ENCODE results near the gene ZNF506.

The ZNF506 gene

GRCh38 chr19:19849056-19849455 is 27.5 kb upstream of the ZNF506 start:
- Histone ChIP-seq H3K79me2 (ENCODE audit: insufficient read depth, low read length) (no peaks in the 10 kb centered on the region), H3K4me2 (ENCODE audit: low read depth, low read length, poor library complexity, severe bottlenecking) (no peak overlapping the region), H2AFZ (ENCODE audit: low read length) (no peak overlapping the region), H3K9ac (ENCODE audit: low read depth, low read length, poor library complexity, severe bottlenecking) (no peak overlapping the region), H3K36me3 (ENCODE audit: insufficient read depth, low read length) (no peaks in the 10 kb centered on the region), H3K4me1 (ENCODE audit: insufficient read depth, low read length, poor library complexity, severe bottlenecking) (no peaks in the 10 kb centered on the region), H3K9me3 (ENCODE audit: insufficient read depth, low read depth, low read length) (no peaks in the 10 kb centered on the region; the same call in 1 of the 2 replicates), H3K4me3 (ENCODE audit: low read length, poor library complexity, severe bottlenecking) (no peak overlapping the region), H3F3A (ENCODE audit: low read depth) (no peaks in the 10 kb centered on the region), H3K9me2 (replicated peaks; ENCODE audit: low read depth, low read length) (no peaks in the 10 kb centered on the region), H4K20me1 (ENCODE audit: insufficient read depth, low read length, poor library complexity, severe bottlenecking) (no peaks in the 10 kb centered on the region), H3K27me3 (ENCODE audit: insufficient read depth, low read length, poor library complexity, severe bottlenecking) (no peaks in the 10 kb centered on the region)
- TF ChIP-seq EZH2phosphoT487 (IDR thresholded peaks at IDR 0.05; ENCODE audit: borderline replicate concordance) (no peak), CTCF (conservative IDR thresholded peaks at IDR 0.05; ENCODE audit: low read length) (no peak)

- Histone ChIP-seq H3K36me3 (ENCODE audit: insufficient read depth, low read length) (no peaks in the 10 kb centered on the region), H3F3A (ENCODE audit: low read depth) (no peaks in the 10 kb centered on the region), H4K20me1 (ENCODE audit: insufficient read depth, low read length, poor library complexity, severe bottlenecking) (no peaks in the 10 kb centered on the region), H3K9ac (ENCODE audit: low read depth, low read length, poor library complexity, severe bottlenecking) (no peak overlapping the region), H3K4me2 (ENCODE audit: low read depth, low read length, poor library complexity, severe bottlenecking) (no peak overlapping the region), H3K4me1 (ENCODE audit: insufficient read depth, low read length, poor library complexity, severe bottlenecking) (no peaks in the 10 kb centered on the region), H3K9me3 (ENCODE audit: insufficient read depth, low read depth, low read length) (no peaks in the 10 kb centered on the region; the same call in 1 of the 2 replicates), H3K4me3 (ENCODE audit: low read length, poor library complexity, severe bottlenecking) (no peak overlapping the region), H3K27me3 (ENCODE audit: insufficient read depth, low read length, poor library complexity, severe bottlenecking) (no peaks in the 10 kb centered on the region), H3K9me2 (replicated peaks; ENCODE audit: low read depth, low read length) (no peaks in the 10 kb centered on the region), H2AFZ (ENCODE audit: low read length) (no peak overlapping the region), H3K79me2 (ENCODE audit: insufficient read depth, low read length) (no peaks in the 10 kb centered on the region)
- TF ChIP-seq CTCF (conservative IDR thresholded peaks at IDR 0.05; ENCODE audit: low read length) (no peak), EZH2phosphoT487 (IDR thresholded peaks at IDR 0.05; ENCODE audit: borderline replicate concordance) (no peak)
Measured at GRCh38 chr19:19847781-19848180, 26.2 kb upstream of the ZNF506 start.

GRCh38 chr19:19835560-19836038 is 14.0 kb upstream of the ZNF506 start:
- H3K9me3 ChIP-seq (ENCODE audit: insufficient read depth, low read depth, low read length): peaks cover 22% of the 10 kb centered on the region
- H3K9ac ChIP-seq (ENCODE audit: low read depth, low read length, poor library complexity, severe bottlenecking): no peak overlapping the region

More at GRCh38 chr19:19835560-19836038, 14.0 kb upstream of the ZNF506 start:
- no peak overlapping the region for H2AFZ ChIP-seq (ENCODE audit: low read length)
- H3K4me3 ChIP-seq (ENCODE audit: low read length, poor library complexity, severe bottlenecking): no peak overlapping the region
- H3F3A ChIP-seq (ENCODE audit: low read depth): no peaks in the 10 kb centered on the region
- no peaks in the 10 kb centered on the region for H3K4me1 ChIP-seq (ENCODE audit: insufficient read depth, low read length, poor library complexity, severe bottlenecking)
- H3K9me2 ChIP-seq (replicated peaks; ENCODE audit: low read depth, low read length): no peaks in the 10 kb centered on the region
- TF ChIP-seq CTCF (conservative IDR thresholded peaks at IDR 0.05; ENCODE audit: low read length) (no peak), EZH2phosphoT487 (IDR thresholded peaks at IDR 0.05; ENCODE audit: borderline replicate concordance) (no peak)
- H3K79me2 ChIP-seq (ENCODE audit: insufficient read depth, low read length): no peaks in the 10 kb centered on the region
- no peaks in the 10 kb centered on the region for H3K27me3 ChIP-seq (ENCODE audit: insufficient read depth, low read length, poor library complexity, severe bottlenecking)
- H3K36me3 ChIP-seq (ENCODE audit: insufficient read depth, low read length): no peaks in the 10 kb centered on the region
- H4K20me1 ChIP-seq (ENCODE audit: insufficient read depth, low read length, poor library complexity, severe bottlenecking): no peaks in the 10 kb centered on the region
- no peak overlapping the region for H3K4me2 ChIP-seq (ENCODE audit: low read depth, low read length, poor library complexity, severe bottlenecking)
